ENCODE data around the gene MAPK9.
"Not testable (repeated sequence)": the region's sequence is repeated elsewhere in the genome, so short reads cannot be mapped to it uniquely, and the experiment has no call there.

MAPK9 gene

DNA sequence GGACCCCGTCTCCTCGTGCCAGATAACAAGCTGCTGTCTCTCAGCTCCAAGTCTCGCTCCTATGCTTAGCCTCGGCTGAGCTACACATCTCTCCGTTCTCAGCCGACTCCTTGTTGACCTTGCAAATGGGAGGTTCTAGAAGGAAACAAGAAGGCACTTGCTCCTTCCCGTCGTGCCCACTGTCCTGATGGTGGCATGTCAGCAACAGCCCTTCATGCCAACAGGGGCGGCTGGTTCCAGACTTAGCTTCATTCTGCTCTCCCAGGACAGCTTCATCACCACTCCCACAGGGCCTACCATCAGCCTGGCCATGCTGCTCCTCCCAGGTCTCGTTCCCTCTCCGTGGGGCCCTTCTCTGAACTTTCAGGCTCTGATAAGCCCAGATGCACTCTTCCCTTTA lies 69.8 kb downstream of the MAPK9 start:
- DNase-seq = no peak

DNA sequence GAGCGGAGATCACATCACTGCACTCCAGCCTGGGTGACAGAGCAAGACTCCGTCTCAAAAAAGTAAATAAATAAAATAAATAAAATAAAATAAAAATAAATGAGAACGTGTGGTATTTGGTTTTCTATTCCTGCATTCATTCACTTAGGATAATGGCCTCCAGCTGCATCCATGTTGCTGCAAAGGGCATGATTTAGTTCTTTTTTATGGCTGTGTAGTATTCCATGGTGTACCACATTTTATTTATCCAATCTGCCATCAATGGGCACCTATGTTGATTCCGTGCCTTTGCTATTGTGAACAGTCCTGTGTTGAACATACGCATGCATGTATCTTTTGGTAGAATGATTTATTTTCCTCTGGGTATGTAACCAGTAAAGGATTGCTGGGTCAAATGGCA lies 74.1 kb downstream of the MAPK9 start:
- DNase-seq = no peak

DNA sequence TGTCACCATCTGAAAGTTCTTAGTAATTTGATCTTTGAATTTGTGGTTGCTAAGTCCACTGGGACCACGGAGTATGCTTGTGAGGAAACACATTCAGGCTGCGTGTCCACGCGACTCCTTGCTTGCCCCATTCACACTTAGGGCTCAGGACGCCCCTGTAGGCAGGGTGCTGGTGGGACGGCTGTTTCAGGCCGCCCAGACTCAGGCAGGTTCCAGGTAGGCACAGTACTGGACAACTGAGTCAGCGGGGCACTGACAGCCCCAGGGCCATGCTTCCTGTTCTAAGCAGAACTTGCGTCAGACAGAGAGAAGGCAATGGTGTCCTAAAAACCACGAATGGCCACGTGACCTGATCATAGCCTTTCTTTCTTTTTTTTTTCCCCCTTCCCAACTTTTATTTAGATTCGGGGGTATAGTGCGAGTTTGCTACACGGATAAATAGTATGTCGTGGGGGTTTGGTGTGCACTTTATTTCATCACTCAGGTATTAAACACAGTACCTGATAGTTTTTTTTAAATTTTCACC lies 75.2 kb downstream of the MAPK9 start:
- DNase-seq = no peak

DNA sequence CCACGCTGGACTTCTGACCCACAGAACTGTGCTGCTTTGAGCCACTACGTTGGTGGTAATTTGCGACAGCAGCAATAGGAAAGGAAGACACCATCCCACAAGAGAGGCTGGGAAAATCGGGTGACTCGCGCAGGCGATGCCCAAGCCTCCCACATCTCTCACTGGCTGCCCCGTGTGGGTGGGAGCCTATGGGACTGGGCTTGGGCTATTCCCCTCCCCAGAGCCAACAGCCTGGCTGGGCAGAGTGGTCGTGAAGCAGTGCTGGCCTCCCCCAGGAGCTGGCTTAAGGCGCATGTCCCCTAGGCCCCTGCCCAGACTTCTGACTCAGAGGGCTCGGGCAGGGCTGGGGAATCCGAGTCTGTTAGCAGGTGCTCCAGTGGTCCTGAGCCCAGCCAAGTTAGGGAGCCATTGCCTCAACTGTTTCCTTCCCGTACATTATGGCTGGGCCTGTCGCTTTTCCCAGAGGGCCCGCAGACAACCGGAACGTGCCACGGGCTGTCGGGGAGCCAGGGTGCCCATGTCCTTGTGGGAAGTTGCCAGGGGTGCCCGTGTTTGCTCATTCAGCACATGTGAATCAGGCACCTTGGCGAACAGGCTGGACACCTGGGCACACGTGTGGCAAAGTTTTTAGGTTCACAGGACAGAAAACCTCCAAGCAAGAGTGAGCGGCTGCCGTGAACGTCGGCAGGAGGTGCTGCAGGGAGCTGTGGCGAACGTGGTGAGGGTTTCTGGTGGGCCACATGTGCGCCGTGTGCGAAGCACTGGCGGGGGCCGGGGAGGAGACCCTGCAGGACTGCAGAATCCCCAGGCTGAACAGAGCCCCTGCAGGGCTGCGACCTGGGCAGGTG lies 75.9 kb downstream of the MAPK9 start:
- DNase-seq = no peak

DNA sequence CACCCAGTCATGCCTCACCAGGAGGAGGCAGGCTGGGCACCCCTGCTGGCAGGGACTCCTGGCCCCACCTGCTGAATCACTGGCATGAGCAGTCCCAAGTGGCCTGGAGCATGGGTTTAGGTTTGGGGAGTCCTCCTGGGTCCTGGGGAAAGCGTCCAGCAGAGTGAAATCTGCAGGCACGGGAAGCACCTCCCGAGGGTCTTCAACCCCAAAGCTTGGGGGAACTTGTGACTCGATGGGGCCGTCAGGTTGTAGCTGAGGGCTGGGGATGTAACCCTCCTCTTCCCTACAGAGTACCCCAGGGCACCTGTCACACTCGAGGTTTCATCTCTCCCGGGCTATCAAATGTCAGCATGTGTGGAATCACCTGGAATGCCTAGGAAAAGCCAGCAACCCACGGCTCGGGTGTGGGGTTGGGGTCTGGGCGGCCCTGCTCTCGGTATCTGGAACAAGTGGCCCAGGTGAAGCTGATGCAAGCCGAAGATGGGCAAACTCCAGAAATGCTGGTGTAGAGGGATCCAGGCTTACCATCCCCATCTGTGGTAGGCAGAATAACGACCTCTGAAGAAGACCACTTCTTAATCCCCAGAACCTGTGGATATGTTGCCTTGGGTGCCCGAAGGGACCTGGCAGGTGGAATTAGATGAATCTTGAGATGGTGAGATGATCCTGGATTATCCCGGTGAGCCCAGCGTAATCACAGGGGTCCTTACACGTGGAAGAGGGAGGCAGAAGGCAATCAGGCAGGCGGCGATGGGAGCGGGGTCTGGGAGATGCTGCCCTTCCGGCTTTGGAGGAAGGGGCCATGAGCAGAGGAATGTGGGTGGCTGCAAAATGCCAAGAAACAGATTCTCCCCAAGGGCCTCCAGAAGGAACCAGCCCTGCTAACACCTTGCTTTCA lies 76.8 kb downstream of the MAPK9 start:
- DNase-seq = no peak

DNA sequence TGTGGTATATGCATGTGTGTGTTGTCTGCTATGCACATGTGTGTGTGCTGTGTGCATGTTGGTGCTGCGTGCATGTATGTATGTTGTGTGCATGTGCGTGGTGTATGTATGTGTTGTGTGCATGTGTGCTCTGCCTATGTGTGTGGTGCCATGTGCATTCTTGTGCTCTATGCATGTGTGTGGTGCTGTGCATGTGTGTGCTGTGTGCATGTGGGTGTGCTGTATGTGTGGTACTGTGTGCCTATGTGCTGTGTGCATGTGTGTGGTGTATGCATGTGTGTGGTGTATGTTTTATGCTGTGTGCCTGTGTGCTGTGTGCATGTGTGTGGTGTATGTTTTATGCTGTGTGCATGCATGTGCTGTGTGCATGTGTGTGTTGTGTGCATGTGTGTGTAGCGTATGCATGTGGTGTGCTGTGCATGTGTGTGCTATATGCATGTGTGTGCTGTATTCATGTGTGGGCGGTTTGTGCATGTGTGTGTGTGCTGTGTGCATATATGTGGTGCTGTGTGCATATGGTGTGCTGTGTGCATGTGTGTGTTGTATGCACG lies 78.2 kb downstream of the MAPK9 start:
- no peak for DNase-seq

DNA sequence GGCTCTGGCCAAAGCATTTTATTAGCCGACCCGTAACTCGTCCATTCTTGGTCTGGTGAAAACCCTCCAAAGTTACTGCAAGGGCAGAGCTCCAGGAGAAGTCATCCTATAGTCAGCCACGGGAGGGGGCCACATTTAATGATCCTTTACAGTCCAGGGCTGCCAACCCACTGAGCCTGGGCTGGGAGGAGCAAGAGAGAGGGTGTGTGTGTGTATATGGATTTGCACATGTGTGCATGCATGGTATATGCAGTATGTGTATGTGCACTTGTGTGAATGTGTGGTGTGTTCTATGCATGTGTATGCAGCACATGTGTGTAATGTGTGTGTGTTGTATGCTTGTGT lies 78.7 kb downstream of the MAPK9 start:
- DNase-seq = no peak

DNA sequence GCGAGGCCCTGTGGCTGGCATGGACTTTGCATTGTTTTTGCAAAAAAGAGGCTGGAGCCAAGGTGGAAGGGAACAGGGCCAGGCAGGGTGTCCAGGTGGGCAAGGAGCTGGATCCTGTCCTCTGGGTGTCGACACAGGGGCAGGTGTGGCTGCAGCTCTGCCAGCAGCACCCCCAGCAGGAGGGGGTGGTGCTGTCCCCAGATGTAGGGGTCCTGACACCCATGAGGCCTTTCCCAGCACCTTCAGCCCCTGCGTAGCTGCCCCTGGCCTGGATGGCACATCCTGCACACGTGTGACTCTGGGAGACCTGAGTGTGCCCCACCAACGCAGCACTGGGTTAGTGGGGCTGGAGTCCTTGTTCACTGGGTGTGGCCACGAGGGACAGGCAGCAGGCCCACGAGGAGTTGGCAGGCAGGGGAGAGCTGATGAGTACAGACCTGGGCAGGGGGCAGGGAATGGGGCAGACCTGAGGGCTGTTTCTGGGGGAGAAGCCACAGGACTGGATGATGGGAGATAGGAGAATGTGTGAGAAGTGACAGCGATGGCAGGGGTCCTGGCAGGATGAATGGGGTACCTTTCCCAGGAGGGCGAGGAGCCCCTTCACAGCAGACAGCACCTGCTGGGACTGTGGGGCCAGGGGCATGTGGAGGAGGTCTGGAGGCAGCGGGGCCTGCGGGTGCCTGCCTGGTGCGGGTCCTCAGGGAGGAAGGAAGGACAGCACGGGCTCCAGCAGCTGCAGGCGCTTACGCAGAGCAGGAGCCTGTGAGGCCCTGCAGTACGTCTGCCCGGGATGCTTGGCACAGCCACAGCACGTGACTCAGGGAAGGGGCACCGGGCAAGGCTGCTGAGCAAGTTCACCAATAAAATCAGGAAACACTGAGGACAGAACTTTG lies 79.3 kb downstream of the MAPK9 start:
- DNase-seq = no peak

DNA sequence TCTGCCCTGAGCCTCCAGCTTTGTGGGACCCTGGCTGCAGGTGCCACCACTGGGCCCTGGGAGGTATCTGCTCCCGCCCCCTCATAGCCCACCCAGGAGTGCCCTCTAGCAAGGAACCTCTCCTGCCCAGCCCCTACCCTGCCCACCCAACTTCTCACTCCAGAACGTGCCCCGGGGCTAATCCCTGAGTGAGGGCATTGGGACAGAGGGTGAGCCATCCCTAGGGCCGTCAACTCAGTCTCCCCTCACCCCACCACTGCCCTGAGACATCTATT lies 80.2 kb downstream of the MAPK9 start:
- DNase-seq = no peak

DNA sequence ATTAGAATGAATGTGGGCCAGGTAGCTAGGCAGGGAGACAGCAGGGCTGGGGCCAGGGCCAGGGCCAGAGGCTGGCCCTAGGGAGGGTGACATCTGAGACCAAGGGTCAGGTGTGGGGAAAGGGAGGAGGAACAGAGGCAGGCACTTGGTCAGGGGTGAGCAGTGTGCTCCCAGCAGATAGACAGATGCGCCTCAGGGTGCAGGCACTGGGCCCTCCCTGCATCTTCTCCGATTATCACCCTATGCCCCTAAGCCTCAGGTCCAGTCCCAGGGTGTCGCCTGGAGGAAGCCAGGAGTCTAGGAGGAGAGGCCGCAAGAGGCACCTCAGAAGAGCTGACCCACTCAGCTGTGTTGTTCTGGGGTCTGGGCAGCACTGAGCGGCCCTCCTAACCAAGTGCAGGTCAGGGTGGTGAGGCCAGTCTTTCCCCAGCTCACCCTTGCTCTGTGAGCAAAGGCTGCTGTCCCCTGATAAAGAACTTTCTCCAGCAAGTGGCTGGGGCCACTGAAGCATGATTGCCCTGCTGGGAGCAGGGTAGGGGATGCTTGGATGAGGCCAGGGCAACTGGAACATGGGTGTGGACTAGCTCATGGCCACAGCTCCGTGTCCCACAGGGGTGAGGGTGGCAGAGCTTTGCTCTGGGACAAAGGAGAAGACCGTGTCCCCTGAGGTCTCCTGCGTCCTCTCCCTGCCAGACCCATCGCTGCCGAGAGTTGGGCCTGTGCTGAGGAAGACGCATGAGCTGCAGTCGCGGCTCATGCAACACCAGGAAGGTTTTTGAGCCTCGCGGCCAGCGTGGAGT lies 80.7 kb downstream of the MAPK9 start:
- DNase-seq = no peak

DNA sequence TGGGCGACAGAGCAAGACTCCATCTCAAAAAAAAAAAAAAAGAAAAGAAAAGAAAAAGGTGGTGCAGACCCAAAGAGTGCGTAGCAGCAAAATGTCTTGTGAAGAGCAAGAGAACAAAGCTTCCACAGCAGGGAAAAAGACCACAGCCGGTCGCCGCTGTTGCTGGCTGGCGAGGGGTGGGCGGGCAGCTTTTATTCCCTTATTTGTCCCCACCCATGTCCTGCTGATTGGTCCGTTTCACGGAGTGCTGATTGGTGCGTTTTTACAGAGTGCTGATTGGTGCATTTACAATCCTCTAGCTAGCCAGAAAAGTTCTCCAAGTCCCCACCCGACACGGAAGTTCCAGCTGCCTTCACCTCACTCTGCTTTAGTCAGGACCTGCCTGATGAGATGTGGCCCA lies 81.8 kb downstream of the MAPK9 start:
- DNase-seq = not testable (repeated sequence)

DNA sequence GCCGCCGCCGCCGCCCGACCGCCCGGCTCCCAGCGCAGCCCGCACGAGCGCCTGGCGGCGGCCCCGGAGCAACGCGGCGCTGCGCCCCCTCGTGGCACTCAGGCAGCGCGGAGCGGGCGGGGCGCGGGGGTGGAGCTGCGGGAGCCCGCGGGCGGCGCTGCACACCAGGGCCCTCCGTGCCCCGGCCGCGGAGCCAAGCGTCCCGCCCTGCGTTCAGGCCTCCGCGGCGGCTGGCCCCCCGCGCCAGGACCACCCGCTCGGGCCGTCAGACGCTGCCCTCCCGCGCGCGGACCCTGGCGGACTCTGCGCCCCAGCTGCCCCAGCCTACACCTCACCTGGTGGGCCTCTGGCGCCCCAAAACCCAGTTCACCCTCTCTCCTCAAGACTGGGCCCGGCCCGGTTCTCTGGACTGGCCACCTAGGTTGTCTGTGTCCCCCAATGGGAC lies 82.7 kb downstream of the MAPK9 start, which contains the start of gene RASGEF1C:
Gene RASGEF1C, minus strand, starts transcription at position 75 of the 445 bp plus-strand sequence. CDS start 71,159 bp downstream, outside the sequence.
- peak; percentile 33 for DNase-seq

DNA sequence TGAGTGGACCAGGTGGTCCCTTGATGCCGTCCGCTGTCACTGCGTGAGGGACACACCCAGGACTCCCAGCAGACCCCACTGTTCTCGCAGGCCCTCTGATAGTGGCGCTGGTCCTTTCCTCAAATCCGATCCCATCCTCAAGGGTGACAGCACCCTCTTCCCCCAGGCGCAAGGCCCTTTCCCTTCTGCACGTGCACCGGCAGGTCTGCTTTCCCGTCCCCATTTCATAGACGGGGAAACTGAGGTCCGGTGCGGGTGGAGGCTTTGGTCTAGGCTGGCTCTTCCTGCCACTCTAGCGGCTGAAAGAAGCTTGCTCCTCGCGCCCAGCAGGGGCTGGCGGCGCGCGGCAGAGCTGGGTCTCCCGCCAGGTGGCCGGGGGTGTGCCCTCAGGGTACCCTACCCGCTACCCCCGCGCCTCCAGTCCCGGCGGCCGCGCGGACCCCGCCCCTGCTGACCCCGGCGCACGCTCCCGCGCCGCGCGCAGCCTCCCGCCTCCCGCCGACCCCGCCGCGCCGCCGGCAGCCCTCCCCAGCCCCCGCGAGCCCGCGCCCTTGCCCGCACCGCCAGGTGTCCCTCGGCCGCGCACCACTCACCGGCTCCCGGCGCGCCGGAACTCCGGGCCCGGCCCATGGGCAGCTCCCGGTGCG lies 83.3 kb downstream of the MAPK9 start:
- no peak for DNase-seq

DNA sequence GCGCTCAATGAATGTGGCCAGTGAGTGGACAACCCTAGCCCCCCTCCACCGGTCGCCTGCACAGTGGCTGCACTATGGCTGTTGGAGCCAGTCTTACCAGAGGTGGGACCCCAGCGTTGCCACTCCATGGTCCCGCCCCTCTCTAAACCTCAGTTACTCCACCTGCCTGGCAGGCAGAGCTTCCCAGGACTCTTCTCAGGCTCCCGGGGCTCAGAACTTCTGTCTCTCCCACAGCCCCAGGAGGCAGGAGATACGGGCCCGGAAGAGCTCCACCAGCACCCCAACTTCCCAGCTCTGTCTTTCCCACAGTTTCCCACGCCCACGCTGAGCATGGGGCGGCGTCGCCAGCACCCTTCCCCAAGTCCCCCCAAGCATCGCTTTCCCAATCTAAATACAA lies 83.8 kb downstream of the MAPK9 start:
- no peak for DNase-seq

DNA sequence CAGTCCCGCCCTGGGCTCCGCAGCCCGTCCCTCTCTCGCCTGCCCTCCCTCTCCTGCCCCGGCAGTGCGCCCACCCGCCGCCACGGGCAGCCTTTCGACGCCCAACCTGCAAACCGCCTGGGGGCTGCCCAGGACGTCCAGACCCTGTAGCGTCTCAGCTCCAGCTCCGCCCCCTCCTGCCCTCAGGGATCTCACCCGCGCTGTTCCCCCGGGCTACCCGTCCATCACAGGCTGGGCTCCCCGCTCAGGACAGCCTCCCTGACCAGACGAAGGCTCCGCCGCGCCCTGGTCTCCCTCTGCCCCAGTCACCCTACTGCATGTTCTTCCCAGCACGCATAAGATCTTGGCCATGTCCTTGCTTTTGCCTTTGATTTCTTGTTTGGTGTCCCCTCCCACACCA lies 84.3 kb downstream of the MAPK9 start:
- no peak for DNase-seq

DNA sequence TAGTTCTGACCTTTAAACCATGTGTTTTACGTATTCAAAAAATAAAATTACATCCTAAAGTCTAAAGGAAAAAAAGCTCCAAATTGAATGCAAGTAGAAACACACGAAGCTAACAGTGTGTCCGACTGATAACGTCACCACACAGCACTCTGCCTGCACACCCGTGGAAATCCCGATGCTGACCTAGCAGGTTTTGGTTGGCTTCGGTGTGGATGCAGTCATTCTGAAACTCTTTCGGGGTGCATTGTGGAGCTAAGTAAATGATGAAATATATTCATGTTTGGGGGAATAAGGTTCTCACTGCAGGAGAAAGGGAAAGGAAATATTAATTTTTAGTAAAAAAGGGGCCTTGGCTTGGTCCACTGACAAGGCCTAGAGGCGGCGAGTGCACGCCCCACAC lies 84.9 kb downstream of the MAPK9 start:
- no peak for DNase-seq

DNA sequence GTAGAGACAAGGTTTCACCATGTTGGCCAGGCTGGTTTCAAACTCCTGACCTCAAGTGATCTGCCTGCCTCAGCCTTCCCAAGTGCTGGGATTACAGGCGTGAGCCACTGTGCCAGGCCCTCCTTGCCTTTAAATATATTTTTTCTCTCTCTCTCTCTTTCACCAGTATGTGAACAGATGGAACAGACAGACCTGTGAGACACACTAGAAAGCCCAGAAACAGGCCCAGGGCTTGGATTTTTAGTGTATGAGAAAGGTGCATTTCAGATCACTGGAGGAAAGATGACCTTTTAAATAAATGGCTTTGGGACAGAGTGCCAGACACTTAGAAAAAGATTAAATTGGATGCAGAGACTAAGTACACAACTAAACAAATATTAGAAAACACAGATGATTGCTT lies 86.0 kb downstream of the MAPK9 start:
- no peak for DNase-seq

DNA sequence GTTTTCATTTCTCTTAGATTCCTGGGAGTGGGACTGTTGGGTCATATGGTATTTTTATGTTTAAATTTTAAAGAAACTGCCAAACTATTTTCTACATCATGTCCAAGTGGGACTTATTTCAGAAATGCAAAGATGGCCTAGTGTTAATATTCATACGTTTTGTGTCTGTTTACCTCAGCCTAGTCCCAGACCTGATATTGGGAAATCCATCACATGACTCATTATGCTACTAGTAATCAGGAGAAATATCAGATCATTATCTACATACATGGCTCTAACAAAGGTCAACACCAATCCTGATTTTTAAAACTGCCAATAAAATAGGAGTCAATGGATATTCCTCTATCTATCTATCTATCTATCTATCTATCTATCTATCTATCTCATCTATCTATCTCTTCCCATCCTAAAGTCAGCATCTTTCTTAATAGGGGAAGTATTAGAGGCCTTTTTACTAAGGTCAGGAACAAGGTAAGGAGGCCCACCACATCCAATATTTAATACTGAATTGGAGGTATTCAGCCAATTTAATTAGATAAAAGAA lies 87.5 kb downstream of the MAPK9 start:
- DNase-seq = no peak

DNA sequence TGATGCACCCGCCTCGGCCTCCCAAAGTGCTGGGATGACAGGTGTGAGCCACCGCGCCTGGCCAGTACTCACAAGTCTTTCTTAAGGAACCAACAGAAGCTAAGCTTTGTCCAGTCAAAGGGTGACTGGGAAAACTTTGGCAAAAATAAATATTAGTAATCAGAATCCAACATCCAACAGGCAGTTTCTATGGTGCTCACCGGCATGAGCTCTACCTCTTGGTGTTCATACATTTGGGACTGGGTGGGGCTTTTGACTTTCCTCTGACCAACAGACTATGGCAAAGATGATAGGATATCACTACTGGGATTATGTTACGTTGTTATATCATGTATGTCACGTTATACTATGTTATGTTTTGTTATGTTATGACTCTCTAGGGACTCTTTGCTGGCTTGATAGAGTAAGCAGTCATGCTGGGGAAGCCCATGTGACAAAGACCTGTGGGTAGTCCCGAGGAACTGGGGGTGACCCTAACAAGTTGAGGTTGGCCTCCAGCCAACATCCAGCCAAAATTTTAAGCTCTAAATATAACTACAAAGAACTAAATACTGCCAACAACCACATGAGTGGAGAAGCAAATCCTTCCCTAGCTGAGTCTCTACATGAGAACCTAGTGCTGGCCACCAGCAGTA lies 88.8 kb downstream of the MAPK9 start:
- DNase-seq = no peak
